SHP77 (cell line): ENCODE data around the gene FANCC.

Experiments
- DNase-seq, 2 experiments: peaks; one replicate each; lab custom pipeline; 2025; lab: John Stamatoyannopoulos, UW

FANCC gene

GRCh38 chr9:95086564-95086955 is 230.9 kb downstream of the FANCC start:
- no peak for DNase-seq

GRCh38 chr9:95085861-95086563 is 231.5 kb downstream of the FANCC start:
- DNase-seq = no peak

- DNase-seq = no peak
Measured at GRCh38 chr9:95085036-95085770, 232.3 kb downstream of the FANCC start.

GRCh38 chr9:95084254-95084934 is 233.1 kb downstream of the FANCC start:
- no peak for DNase-seq

- DNase-seq = no peak
Measured at GRCh38 chr9:95083086-95083768, 234.3 kb downstream of the FANCC start.

- no peak for DNase-seq
Measured at GRCh38 chr9:95082401-95083084, 235.0 kb downstream of the FANCC start.

- DNase-seq = no peak
Measured at GRCh38 chr9:95081998-95082397, 235.5 kb downstream of the FANCC start.

GRCh38 chr9:95080961-95081647 is 236.4 kb downstream of the FANCC start:
- no peak for DNase-seq

- no peak for DNase-seq
Measured at GRCh38 chr9:95079461-95079860, 238.0 kb downstream of the FANCC start.

GRCh38 chr9:95078939-95079338 is 238.6 kb downstream of the FANCC start:
- DNase-seq = no peak

- DNase-seq = no peak
Measured at GRCh38 chr9:95078511-95078910, 239.0 kb downstream of the FANCC start.

- DNase-seq = no peak
Measured at GRCh38 chr9:95077766-95078370, 239.6 kb downstream of the FANCC start.

- DNase-seq = no peak
Measured at GRCh38 chr9:95077053-95077765, 240.3 kb downstream of the FANCC start.

GRCh38 chr9:95076696-95077052 is 240.8 kb downstream of the FANCC start:
- no peak for DNase-seq

- DNase-seq = no peak
Measured at GRCh38 chr9:95075700-95076099, 241.8 kb downstream of the FANCC start.

- DNase-seq = peak; percentile 89 to 92
Measured at GRCh38 chr9:95074632-95075031, 242.9 kb downstream of the FANCC start.

- no peak for DNase-seq
Measured at GRCh38 chr9:95073918-95074317, 243.6 kb downstream of the FANCC start.

- no peak for DNase-seq
Measured at GRCh38 chr9:95073042-95073607, 244.4 kb downstream of the FANCC start.

- DNase-seq = no peak
Measured at GRCh38 chr9:95071925-95072324, 245.6 kb downstream of the FANCC start.

GRCh38 chr9:95071450-95071849 is 246.1 kb downstream of the FANCC start:
- DNase-seq = no peak
